ENCODE measurements around the gene APPL2.
A peak's percentile ranks its signal among the peaks of the same experiment; 100 is the strongest.
"Not testable (repeated sequence)": the region's sequence is repeated elsewhere in the genome, so short reads cannot be mapped to it uniquely, and the experiment has no call there.

APPL2 gene

DNA sequence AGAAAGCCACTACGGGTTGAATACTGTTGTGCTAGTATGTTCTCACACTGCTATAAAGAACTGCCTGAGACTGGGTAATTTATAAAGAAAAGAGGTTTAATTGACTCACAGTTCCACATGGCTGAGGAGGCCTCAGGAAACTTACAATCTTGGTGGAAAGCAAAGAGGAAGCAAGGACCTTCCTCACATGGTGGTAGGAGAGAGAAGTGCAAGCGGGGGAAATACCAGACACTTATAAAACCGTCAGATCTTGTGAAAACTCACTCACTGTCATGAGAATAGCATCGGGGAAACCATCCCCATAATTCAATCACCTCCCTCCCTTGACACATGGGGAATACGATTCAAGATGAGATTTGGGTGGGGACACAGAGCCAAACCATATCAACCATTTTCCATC lies 20.5 kb upstream of the APPL2 start:
- not testable (repeated sequence) for DNase-seq

DNA sequence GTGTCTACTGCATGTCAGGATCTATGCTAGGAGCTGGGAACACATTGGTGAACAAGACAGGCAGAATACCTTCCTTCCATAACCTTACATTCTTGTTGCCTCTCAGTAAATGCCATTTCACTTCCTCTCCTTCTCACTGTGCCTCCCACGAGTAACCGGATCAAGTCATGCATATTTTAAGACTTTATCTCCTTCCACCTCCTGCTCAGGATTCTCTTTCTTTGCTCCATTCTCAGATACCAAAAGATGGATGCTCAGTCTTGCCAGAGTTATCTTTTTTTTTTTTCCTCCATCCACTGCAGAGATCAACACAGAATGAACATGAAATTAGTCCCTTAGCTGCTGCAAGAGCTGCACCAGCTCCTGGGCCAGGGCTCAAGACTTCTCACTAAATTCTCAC lies 20.0 kb upstream of the APPL2 start:
- no peak for DNase-seq

- DNase-seq, result no peak
Observed at GRCh38 chr12:105253866-105254513, 18.0 kb upstream of the APPL2 start.

DNA sequence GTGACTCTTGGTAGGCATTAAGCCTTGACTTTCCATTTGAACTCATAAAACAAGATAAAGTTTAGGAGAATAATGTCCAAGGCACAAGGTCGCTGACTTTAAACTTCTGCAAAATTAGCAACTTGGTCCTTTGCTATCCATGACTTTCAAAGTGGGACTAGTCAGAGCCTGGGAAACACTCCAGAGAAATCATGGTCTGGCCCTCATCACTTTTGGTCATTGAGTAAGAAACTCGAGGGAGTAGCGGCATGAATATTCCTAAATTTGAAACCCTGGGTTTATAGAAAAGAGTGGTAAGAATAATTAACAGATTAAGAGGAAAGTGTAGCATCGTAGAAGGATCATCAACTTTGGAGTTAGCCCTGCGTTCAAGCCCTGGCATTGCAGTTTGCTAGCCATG lies 16.9 kb upstream of the APPL2 start:
- DNase-seq, result no peak

DNA sequence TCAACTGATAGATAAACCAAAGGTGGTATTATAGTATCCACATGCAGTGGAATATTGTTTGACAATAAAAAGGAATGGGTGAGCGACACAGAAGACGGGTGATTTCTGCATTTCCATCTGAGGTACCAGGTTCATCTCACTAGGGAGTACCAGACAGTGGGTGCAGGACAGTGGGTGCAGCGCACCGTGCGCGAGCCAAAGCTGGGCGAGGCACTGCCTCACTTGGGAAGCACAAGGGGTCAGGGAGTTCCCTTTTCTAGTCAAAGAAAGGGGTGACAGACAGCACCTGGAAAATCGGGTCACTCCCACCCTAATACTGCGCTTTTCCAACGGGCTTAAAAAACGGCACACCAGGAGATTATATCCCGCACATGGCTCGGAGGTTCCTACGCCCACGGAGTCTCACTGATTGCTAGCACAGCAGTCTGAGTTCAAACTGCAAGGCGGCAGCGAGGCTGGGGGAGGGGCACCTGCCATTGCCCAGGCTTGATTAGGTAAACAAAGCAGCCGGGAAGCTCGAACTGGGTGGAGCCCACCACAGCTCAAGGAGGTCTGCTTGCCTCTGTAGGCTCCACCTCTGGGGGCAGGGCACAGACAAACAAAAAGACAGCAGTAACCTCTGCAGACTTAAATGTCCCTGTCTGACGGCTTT lies 9.9 kb upstream of the APPL2 start:
- DNase-seq, result not testable (repeated sequence)

DNA sequence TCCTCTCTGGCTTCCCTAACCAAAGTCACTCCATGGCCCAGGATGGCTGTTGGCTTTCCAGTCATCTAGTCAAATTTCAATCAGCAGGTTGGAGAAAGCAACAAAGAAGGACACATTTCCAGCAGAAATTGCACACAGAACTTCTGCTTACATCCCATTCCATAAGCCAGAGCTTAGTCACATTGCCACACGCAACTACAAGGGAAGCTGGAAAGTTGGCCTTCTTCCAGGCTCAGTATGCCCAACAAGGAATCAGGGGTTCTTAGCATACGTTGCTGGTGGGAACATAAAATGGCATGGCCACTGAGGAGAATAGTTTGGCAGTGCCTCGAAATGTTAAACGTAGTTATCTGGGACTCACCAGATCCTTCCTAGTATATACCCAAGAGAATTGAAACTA lies 9.3 kb upstream of the APPL2 start:
- no peak for DNase-seq

DNA sequence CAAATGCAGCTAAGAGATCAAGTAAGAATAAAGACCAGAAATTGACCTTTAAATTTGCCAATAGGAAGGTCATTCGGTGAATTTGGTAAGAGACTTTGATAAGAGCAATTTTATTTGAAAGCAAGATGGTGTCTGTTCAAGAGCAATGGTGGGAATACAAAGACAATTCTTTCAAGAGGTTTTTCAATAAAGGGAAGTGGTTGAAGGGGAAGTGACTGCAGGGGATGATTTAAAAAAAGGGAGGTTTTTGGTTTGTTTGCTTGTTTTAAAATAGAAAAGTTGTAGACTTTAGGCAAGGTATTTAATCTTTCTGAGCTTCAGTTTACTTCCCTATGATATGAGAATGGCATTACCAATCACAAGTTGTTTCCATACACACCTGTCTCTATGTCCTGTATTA lies 4.3 kb upstream of the APPL2 start:
- DNase-seq, result no peak

DNA sequence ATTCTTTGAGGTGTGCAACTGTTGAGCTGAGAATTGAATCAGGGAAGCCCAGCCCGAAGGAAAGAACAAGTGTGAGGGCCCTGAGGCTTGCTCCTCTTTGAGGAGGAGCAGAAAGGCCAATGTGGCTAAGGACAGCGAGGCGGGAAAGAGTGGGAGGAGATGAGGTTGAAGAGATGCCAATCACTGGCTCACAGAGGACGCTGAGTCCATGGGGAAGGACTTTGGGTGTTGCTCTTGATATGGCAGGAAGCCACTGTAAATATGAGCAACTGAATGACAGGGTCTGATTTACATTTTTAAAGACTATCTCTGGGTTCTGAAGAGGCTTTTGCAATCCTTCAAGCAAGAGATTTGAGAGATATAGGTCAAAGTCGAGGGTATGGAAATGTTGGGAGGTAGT lies 3.3 kb upstream of the APPL2 start:
- DNase-seq, result no peak

DNA sequence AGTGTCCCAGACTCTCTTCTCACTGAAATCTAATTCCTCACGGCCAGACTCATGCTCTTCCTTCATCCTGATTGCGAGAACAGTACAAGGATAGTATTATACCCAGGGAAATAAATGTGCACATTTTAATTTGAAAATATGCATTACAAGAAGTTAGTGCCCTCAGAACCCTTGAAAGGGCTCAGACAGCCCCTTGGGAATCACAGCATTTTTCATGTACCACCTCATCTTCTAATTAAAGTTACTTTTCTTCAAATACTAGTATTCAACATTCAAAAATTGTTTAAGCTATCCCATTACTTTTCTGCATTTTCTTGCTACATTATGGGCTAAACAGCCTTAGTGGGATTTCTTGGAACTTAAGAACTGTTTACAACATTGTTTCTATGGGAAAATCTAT lies 1.7 kb upstream of the APPL2 start:
- no peak for DNase-seq

- peak in 3 of 56 donors; percentile 7 to 27 (median 11) for DNase-seq
Observed at GRCh38 chr12:105235281-105235731, 668 bp downstream of the APPL2 start.

GRCh38 chr12:105234197-105234596 lies 1.8 kb downstream of the APPL2 start:
- no peak for DNase-seq

DNA sequence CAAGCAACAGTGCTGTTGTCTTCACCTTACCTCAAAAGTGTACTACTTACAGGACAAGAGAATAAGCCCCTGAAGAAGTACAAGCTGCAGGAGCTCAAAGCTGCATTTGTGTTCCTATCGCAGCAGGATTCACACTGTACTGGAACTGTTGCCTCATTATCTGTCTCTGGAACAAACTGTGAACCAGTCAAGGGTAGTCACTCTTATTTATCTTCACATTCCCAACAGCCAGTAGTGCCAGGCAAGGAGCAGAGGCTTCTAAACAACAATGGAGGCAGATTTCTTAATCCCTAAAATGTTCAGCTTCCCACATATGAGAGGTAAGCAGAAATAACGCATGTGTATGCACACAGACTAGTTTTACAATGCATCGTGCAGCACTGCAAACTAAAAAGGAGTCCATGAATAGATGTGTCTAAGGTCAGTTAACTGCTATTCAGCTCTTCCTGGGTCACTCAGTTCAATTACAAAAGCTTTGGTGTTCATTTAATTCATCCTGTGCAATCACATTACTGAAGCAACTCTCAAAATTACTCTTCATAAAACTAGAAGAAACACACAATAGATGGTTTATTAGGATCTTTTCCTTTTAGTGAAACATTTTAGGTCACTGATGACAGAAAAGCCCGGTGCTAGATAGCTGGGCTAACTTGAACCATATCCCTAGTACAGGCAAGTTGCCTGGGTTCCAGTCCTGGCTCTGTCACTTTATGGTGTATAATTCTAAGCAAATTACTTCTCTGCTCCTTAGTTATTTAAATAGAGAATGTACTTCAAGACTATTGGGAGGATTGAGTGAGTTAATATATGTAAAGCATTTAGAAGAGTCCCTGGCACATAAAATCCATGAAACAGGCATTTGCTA lies 2.7 kb downstream of the APPL2 start:
- DNase-seq, result peak in 3 of 56 donors; percentile 4 to 40 (median 19)

DNA sequence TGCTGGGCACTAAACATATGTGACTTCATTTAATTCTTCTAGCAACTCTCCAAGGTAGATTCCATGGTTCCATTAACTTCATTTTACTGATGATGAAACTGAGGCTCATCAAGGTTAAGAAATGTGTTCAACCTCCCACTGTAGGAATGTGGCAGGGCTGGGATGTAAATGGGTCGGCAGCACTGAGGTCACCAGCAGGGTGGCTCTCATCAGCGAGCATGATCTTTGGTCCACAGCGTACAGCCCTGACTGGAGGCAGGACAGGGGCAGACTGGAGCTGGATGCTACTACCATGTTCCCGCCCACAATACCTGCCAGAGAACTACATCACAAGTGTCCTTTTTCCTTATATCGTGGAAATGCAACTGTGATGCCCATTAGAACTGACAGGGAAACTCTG lies 4.6 kb downstream of the APPL2 start:
- DNase-seq, result no peak

- DNase-seq, result no peak
Observed at GRCh38 chr12:105229371-105229770, 6.6 kb downstream of the APPL2 start.

- no peak for DNase-seq
Observed at GRCh38 chr12:105228966-105229365, 7.0 kb downstream of the APPL2 start.

DNA sequence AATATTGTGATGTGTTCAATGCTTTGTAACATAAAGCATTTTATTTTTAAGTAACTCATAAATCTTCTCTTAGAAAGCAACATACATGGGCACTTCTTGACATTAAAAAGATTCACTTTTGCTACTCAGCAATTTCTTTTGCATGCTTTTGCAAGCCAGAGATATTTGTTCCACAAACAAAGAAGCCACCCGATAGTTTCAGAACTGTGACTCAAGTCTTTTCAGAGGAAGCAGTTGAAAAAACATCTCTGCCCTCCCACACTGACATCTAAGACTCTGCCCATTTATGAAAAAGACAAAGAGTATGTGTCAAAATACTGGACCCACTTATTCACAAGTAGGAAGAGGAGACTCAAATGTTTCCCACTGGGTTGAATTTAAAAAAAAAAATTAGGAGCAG lies 7.5 kb downstream of the APPL2 start:
- no peak for DNase-seq

DNA sequence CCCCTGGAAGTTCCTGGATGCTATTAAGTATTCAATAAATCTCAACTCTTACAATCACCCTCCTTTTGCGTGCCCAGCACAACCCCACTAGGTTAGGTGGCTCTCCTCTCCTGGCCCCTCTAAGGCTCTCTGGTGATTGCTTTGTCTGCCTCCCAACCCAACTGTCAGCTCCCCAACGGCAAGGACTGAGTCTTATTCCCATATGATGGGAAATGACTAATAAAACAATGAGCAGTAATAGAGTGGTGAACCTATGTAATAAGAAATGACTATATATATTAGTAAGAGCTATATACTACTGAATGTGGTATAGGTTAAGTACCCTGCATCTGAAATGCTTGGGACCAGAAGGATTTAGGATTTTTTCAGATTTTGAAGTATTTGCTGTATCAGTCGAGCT lies 8.1 kb downstream of the APPL2 start:
- DNase-seq, result no peak

- peak in 49 of 56 donors; percentile 12 to 82 (median 48) for DNase-seq
Observed at GRCh38 chr12:105226219-105226618, 9.8 kb downstream of the APPL2 start.

DNA sequence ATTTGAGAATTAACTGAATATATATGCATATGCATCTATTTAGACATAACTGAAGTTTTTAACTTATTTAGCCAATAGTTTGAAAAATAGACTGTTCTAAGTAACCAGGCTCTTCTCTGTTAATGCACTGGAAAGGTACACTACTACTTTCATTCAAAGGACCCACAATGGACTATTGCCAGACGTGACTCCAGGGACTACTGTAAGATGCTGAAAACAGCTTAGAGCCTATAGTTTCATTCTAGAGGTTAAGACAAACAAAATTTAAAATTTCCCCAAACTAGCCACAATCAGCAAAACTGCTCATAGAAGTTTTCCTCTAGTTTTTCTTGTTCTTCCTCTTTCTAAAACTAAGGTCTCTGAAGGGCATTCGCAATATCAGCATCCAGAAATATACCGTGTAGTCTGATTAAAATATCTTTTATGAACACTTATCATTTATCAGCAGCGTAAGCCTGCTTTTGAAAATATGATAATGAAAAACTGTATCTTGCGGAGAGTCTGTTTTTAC lies 10.4 kb downstream of the APPL2 start:
- DNase-seq, result no peak

DNA sequence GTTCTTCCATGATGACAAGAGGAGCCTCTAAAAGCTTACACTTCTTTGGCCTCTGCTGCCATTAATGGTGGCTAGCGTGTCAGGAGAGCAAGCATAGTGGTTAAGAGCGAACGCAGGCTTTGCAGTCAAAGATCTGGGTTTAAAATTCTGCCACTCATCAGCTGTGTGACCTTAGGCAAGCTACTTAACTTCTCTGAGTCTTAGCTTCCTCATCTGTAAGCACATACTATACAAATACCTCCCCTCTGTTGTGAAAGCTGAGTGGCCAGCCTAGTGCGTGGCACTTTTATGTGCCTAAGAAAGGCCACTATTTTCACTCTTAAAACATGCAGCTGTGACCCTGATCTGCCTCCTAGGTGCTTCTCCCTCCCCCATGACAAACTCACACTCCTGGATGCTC lies 11.6 kb downstream of the APPL2 start:
- no peak for DNase-seq

- DNase-seq, result no peak
Observed at GRCh38 chr12:105223884-105224283, 12.1 kb downstream of the APPL2 start.

DNA sequence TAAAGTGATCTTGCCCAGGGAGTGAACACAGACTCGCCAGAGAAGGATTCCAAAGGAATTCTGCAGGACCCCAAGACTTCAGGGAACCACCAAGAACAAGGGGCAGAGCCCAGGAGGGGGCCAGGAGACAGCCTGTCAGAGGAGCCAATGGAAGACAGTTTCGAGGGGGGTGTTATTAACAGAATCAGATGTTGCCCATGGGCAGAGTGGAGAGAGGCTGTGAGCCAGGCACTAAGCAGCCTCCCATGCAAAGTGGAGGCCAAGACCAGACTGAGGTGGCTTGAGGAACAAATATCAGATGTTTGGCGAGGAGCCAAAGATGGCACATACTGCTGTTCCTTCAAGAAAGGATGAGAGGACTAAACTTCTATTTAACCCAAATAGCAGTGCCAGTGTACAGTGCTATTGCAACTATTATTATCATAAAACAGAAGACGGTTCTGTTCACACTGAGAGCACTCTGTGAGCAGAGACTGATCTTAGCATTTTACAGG lies 12.6 kb downstream of the APPL2 start:
- DNase-seq, result peak in 1 of 56 donors; percentile 18

All from nucleus accumbens (tissue), 56 donors.